GM12891 (cell line): ENCODE results near the gene ZNF681. TPM values are rescaled to one million over a fixed set of nuclear protein-coding genes. Genes with fewer than 3 reads are reported as not detected.

ENCODE experiments used
- DNase-seq: peaks from one replicate; pipeline ENCODE4 v3.0.0; 2011; ENCODE audit warnings: low spot score; ENCODE audit not compliant: insufficient read length
- FAIRE-seq: peaks from 2 replicates; lab custom pipeline; 2011; peaks lifted over from hg19 to GRCh38; lab: Jason Lieb, UNC
- PAX5 ChIP-seq: IDR thresholded peaks from 2 replicates; pipeline ENCODE4 v1.6.1; 2011; ENCODE audit warnings: low read length, moderate library complexity, mild to moderate bottlenecking; ENCODE audit not compliant: insufficient read depth, severe bottlenecking
- POLR2A ChIP-seq: IDR thresholded peaks from 2 replicates; pipeline ENCODE4 v1.6.1; 2011; ENCODE audit warnings: low read depth, low read length, control low read depth
- POLR2AphosphoS5 ChIP-seq: IDR thresholded peaks from 2 replicates; pipeline ENCODE4 v1.6.1; 2011; ENCODE audit warnings: low read depth, low read length, control low read depth
- POU2F2 ChIP-seq: IDR thresholded peaks from 2 replicates; pipeline ENCODE4 v1.6.1; 2011; ENCODE audit warnings: low read depth, mild to moderate bottlenecking, control low read depth, low read length, moderate library complexity
- SPI1 ChIP-seq: IDR thresholded peaks from 2 replicates; pipeline ENCODE4 v1.6.1; 2011; ENCODE audit warnings: low read depth, low read length, control low read depth
- TAF1 ChIP-seq: IDR thresholded peaks from 2 replicates; pipeline ENCODE4 v1.6.1; 2011; ENCODE audit warnings: low read depth, low read length, control low read depth
- polyA plus RNA-seq: library from polyadenylated mRNA; unstranded; fragments of >200 nt; gene quantifications from one replicate; pipeline ENCODE4 v1.2.1, GENCODE V29; 2012; ENCODE audit warnings: low read depth, missing spikeins, inconsistent platforms; ENCODE audit not compliant: missing spikeins

Gene ZNF681
- polyA plus RNA-seq, result 0.59 TPM

GRCh38 chr19:23758187-23759074 is at the start of gene ZNF681:
TSS of gene ZNF681 (minus strand) at chr19:23758891. CDS start at chr19:23758749, 142 bp downstream.
- DNase-seq (peak; percentile 58), FAIRE-seq (peak; percentile 79)
- TF ChIP-seq PAX5 (no peak), POU2F2 (no peak), POLR2AphosphoS5 (no peak; the same call in 1 of the 2 replicates), POLR2A (peak; percentile 66; the same call in 1 of the 2 replicates), TAF1 (peak; percentile 19; the same call in 1 of the 2 replicates), SPI1 (no peak)

DNA sequence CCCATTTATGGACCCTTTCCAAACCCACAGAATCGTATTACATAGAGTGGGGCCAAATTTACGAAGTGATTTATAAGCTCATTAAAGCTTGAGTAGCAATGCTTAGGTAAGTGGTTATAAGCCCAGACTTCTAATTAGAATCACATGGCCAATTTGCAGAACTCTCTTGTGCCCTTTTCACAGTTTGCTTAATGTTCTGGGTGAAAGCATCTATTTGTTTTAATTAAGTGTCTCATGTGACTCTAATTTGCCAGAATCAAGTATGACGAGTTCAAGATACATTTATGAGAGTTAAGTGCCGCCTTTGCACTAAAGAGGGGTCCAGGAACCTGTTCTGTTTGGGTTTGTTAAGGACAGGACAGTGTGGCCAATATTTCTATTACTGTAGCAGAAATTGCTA is 46.0 kb upstream of the ZNF681 start:
- FAIRE-seq (no peak), DNase-seq (no peak)
- TF ChIP-seq PAX5 (no peak), SPI1 (no peak), POLR2AphosphoS5 (no peak), TAF1 (no peak), POU2F2 (no peak)

DNA sequence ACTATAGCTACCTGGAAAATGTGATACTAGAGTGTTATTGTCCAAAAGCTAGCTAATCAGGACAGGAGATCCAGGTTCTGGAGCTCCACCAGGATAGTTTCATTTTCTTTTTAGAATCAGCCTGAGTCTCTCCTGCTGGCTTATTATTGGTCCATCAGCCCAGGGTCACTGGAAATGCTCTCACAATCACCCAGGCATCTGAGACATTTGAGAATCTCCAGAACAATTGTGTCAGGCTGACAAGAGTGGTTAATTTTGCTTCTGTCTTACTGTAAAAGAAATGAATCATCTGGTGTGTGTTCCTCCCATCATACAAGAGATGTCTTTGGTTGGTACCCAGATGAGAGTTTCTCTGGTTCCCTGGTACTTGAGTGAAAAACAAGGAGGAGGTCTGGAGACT is 43.6 kb upstream of the ZNF681 start:
- DNase-seq, result no peak
- TF ChIP-seq POLR2A, result no peak
- no peak for TF ChIP-seq TAF1
- no peak for TF ChIP-seq POU2F2
- no peak for TF ChIP-seq POLR2AphosphoS5
- no peak for TF ChIP-seq PAX5
- no peak for TF ChIP-seq SPI1
- no peak for FAIRE-seq

- DNase-seq (no peak), FAIRE-seq (no peak)
- TF ChIP-seq POLR2AphosphoS5 (no peak), POLR2A (no peak), PAX5 (no peak), SPI1 (no peak), TAF1 (no peak), POU2F2 (no peak)
Observed at GRCh38 chr19:23801803-23802202, 43.1 kb upstream of the ZNF681 start.

DNA sequence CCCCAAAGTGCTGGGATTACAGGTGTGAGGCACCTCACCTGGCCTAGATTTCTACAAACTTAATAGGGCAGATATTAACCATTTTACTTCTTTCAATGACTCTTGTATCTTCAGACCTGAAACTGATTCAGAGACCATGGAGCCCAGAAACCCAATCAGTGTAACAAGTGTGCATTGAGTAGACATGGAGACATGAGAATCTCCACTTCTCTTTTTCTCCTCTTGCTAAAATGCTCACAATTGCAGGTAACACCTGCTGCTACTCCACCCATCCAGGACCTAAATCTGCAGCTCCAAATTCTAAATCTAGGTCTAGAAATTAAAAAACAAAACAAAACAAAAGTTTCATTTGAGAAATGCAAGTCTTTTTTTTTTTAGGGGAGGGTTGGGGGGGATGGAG is 42.2 kb upstream of the ZNF681 start:
- TF ChIP-seq POLR2A (no peak), TAF1 (no peak), SPI1 (peak; percentile 60; the same call in 1 of the 2 replicates), POU2F2 (no peak), PAX5 (no peak), POLR2AphosphoS5 (no peak)
- no peak for DNase-seq
- no peak for FAIRE-seq

- TF ChIP-seq POLR2A (no peak), POLR2AphosphoS5 (no peak), POU2F2 (no peak), SPI1 (no peak), PAX5 (no peak), TAF1 (no peak)
- no peak for FAIRE-seq
- DNase-seq, result no peak
Observed at GRCh38 chr19:23800271-23800670, 41.6 kb upstream of the ZNF681 start.

DNA sequence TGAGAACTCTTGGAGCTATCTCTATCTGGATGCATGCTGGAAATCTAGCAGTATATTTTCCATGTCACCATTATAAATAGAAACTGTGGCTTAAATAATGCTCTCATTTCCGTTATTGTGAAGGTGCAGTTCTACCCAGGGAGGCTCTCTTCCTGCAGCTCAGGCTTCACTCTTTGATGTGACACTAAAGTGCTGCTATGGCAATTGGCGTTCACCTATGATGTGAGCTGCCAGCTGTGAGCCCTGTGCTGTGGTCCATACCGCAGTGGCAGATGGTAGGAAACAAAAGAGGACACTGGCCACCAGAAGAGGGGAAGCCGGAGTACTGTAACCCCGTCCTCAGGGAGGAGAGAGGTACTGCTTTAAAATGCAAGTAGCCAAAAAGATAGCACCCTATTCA is 40.6 kb upstream of the ZNF681 start:
- peak; percentile 54 for FAIRE-seq
- DNase-seq, result no peak
- no peak for TF ChIP-seq SPI1
- no peak for TF ChIP-seq POLR2AphosphoS5
- no peak for TF ChIP-seq TAF1
- no peak for TF ChIP-seq POLR2A
- TF ChIP-seq POU2F2, result no peak
- no peak for TF ChIP-seq PAX5

GRCh38 chr19:23795462-23795861 is 36.8 kb upstream of the ZNF681 start:
- DNase-seq, result no peak
- no peak for FAIRE-seq
- TF ChIP-seq TAF1, result no peak
- TF ChIP-seq POU2F2, result no peak
- TF ChIP-seq POLR2A, result no peak
- no peak for TF ChIP-seq SPI1
- TF ChIP-seq POLR2AphosphoS5, result no peak
- TF ChIP-seq PAX5, result no peak

DNA sequence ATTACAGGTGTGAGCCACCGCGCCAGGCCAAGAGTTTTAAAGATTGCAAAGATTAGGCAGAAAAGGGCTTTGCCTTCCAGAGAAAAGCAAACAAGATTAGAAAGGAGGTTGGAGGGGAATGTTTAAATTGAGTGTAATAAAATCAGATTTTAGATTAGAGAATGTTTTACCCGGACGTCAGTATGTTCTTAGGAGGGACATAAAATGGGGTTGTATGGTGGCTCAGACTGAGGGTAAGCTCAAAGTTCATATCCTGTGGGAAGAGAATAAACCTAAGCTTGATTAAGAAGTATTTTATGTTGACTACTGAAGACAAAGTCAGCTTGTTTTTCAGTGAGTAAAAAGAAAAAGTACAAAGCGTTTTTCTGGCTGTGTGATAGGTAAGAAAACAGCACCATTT is 34.1 kb upstream of the ZNF681 start:
- FAIRE-seq, result no peak
- no peak for DNase-seq
- TF ChIP-seq PAX5, result no peak
- TF ChIP-seq TAF1, result no peak

DNA sequence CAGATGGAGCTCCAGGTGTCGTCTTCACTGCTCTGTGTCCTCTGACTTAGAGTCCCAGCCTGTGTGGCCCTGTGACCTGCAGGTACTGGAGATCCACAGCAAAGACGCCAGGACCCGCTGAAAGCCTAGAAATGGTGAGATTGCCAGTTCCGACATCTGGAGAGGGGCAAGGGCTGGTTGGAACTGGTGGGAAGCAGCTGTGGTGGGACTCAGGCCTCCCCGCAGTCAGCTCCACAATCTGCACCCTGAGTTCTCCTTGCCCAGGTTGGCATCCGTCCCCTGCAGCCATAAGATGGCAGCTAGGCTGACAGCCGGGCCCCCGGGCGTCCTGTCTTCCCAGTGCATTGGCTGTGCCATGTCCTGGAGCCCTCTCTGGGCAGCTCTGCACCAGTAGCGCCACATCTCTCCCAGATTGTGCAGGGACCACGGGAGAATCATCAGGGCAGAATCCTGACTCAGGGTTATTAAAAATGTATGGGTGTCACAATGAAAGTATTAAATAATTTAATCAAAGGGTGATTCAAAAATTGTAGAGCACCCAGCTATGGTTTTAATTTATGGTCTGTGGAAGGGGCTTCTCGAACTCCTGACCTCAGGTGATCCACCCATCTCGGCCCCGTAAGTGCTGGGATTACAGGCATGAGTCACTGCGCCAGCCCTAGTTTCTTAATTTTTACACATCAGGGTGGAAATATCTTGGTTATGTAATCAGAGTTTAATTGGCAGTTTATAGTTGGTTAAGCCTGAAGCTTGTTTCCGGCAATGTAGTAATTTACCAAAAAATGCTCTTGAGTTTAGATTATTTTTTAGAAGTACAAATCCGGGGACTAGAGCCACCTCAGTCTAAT is 32.2 kb upstream of the ZNF681 start:
- FAIRE-seq, result no peak
- TF ChIP-seq PAX5 (no peak), POLR2AphosphoS5 (no peak), TAF1 (no peak), POU2F2 (no peak), POLR2A (no peak), SPI1 (no peak)

GRCh38 chr19:23789246-23789645 is 30.6 kb upstream of the ZNF681 start:
- no peak for DNase-seq
- no peak for FAIRE-seq
- no peak for TF ChIP-seq TAF1
- no peak for TF ChIP-seq POLR2A
- no peak for TF ChIP-seq PAX5
- no peak for TF ChIP-seq POLR2AphosphoS5
- TF ChIP-seq POU2F2, result no peak
- TF ChIP-seq SPI1, result no peak

More for the DNA sequence above, 32.2 kb upstream of the ZNF681 start:
- DNase-seq, result no peak
